ENCODE measurements around the gene SHOC2. TPM values are rescaled to one million over a fixed set of nuclear protein-coding genes. Genes with fewer than 3 reads are reported as not detected.

Gene SHOC2
- total RNA-seq, 4 donors from 2014 or later, result 28.4 to 41.9 (median 36.2) TPM

- intact Hi-C loops (cut with DNase I; ENCODE audit: low total_unique reads), result no loop called here
- WGBS, 2 donors, result 84 to 97% methylated on average over 2 of the region's 2 CpGs
- no peak for TF ChIP-seq POLR2A (IDR thresholded peaks at IDR 0.05)
- no peak for TF ChIP-seq CTCF (IDR thresholded peaks at IDR 0.05)
- no peak overlapping the region for H3K4me3 ChIP-seq (ENCODE audit: low read depth, poor library complexity, severe bottlenecking)
- DNase-seq (ENCODE audit: low spot score in 2 of 2), result no peak
Observed at GRCh38 chr10:110979611-110980010, 60.2 kb downstream of the SHOC2 start.

- intact Hi-C loops (cut with DNase I; ENCODE audit: low total_unique reads), result no loop called here
- no peak for DNase-seq (ENCODE audit: low spot score in 2 of 2)
- TF ChIP-seq POLR2A (IDR thresholded peaks at IDR 0.05) (no peak), CTCF (IDR thresholded peaks at IDR 0.05) (no peak)
Observed at GRCh38 chr10:110980807-110981206, 61.4 kb downstream of the SHOC2 start.

GRCh38 chr10:110983466-110983865, 64.1 kb downstream of the SHOC2 start:
- H3K4me3 ChIP-seq (ENCODE audit: low read depth, poor library complexity, severe bottlenecking), result no peak overlapping the region
- no peak for TF ChIP-seq CTCF (IDR thresholded peaks at IDR 0.05)
- 88 to 93% methylated on average over 3 of the region's 3 CpGs for WGBS, 2 donors
- intact Hi-C loops (cut with DNase I; ENCODE audit: low total_unique reads), result no loop called here
- DNase-seq (ENCODE audit: low spot score in 2 of 2), result no peak

More at GRCh38 chr10:110980807-110981206, 61.4 kb downstream of the SHOC2 start:
- H3K4me3 ChIP-seq (ENCODE audit: low read depth, poor library complexity, severe bottlenecking), result no peak overlapping the region

GRCh38 chr10:110985497-110986275, 66.3 kb downstream of the SHOC2 start:
- intact Hi-C loops (cut with DNase I; ENCODE audit: low total_unique reads), result no loop called here
- TF ChIP-seq CTCF (IDR thresholded peaks at IDR 0.05) (no peak), POLR2A (IDR thresholded peaks at IDR 0.05) (no peak)
- no peak for DNase-seq (ENCODE audit: low spot score in 2 of 2)
- WGBS, 2 donors, result 87 to 91% methylated on average over 2 of the region's 2 CpGs
- H3K4me3 ChIP-seq (ENCODE audit: low read depth, poor library complexity, severe bottlenecking), result no peak overlapping the region

- intact Hi-C loops (cut with DNase I; ENCODE audit: low total_unique reads), result no loop called here
- WGBS, 2 donors, result 53 to 68% methylated on average over 1 of the region's 1 CpG
- no peak for DNase-seq (ENCODE audit: low spot score in 2 of 2)
- TF ChIP-seq CTCF (IDR thresholded peaks at IDR 0.05), result no peak
- no peak for TF ChIP-seq POLR2A (IDR thresholded peaks at IDR 0.05)
- H3K4me3 ChIP-seq (ENCODE audit: low read depth, poor library complexity, severe bottlenecking), result no peak overlapping the region
Observed at GRCh38 chr10:110989016-110989415, 69.6 kb downstream of the SHOC2 start.
